ENCODE data around the gene SLC34A3.

SLC34A3 gene

DNA sequence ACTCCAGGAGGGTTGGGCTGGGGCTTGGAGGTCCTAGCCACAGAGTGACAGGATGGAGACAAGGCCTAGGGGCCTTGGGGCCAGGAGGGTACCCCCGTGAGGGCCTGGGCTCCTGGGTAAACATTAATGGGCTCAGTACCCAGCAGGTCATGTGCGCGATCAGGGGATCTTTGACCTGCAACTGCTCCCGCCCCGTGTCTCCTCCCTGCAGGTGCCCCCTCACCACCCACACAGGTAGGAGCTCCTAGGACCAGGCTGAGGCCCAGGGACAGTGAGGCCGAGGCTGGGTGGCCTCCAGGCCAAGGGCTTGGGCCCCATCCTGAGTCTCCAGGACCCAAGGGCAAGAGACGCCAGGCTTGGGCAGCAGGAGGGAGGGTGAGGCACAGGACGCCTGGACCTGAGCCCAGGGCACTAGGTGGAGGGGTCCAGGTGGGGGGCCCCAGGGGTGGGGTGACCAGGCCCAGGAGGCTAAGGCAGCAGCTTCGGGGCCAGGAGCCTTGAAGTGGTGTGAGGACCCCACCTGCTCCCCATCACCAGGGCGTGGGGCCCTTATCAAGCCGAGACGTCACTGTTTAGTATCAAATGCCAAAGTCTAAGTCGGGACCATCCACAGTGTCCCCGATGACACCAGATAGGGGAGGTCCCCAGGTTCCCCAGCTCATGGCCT is at the start of gene SLC34A3:
TSS of gene SLC34A3 (plus strand) at position 197 of the 667 bp plus-strand sequence. CDS start 802 bp downstream, outside the sequence.
- no peak for FAIRE-seq
- no peak for DNase-seq (ENCODE audit: low spot score)

DNA sequence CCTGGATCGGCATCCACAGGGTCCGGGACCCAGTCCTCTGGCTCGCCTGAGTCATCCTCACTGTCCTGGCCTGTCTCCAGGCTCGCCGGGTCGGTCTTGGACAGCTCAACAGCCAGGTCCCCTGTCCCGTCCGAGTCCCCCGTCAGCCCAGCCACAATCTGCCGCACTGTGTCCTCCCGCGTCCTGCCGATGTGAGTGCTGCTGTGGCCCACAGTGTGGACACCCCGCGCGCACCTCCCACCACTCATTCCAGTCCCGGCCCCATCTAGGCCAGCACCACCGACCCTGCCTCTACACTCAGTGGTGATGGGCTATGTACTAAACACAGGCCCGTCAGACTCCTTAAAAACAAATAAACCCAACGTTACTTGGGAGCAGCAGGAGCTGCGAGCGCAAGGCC is 49.0 kb upstream of the SLC34A3 start:
- no peak for FAIRE-seq
- DNase-seq (ENCODE audit: low spot score): no peak

DNA sequence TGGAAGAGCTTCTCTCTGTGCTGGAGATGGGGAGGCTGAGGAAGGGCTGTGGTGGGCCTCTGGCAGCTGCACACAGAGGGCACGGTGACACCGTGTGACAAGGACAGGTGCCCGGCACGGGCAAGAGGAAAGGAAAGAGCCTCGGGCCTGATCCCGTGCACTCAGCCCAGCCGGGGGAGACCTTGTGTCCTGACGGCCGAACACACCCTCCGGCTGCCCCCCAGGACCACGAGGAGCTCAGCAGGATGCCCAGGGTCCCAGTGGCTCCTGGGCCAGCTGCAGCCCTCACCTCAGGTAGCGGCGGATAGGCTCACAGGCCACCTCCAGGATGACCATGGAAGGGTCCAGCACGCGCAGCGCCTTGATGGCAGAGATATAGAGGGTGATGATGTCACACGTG is 47.9 kb upstream of the SLC34A3 start:
- FAIRE-seq (no peak), DNase-seq (ENCODE audit: low spot score) (no peak)

DNA sequence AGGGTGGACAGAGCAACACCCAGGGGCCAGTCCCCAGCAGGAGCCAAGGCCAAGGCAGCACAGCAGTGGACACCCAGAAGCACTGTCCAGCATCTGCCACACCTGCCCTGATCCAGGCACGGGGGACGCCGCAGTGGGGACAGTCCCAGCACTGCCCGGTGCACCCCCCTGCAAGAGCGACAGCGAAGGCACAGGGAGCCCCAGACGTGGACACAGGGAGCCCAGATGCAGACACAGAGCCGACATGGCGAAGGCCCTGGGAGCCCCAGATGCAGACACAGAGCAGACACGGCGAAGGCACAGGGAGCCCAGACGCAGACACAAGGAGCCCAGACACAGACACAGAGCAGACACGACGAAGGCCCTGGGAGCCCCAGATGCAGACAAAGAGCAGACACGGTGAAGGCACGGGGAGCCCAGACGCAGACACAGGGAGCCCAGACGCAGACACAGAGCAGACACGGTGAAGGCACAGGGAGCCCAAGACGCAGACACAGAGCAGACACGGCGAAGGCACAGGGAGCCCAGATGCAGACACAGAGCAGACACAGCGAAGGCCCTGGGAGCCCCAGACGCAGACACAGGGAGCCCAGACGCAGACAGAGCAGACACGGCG is 46.6 kb upstream of the SLC34A3 start:
- no peak for FAIRE-seq

DNA sequence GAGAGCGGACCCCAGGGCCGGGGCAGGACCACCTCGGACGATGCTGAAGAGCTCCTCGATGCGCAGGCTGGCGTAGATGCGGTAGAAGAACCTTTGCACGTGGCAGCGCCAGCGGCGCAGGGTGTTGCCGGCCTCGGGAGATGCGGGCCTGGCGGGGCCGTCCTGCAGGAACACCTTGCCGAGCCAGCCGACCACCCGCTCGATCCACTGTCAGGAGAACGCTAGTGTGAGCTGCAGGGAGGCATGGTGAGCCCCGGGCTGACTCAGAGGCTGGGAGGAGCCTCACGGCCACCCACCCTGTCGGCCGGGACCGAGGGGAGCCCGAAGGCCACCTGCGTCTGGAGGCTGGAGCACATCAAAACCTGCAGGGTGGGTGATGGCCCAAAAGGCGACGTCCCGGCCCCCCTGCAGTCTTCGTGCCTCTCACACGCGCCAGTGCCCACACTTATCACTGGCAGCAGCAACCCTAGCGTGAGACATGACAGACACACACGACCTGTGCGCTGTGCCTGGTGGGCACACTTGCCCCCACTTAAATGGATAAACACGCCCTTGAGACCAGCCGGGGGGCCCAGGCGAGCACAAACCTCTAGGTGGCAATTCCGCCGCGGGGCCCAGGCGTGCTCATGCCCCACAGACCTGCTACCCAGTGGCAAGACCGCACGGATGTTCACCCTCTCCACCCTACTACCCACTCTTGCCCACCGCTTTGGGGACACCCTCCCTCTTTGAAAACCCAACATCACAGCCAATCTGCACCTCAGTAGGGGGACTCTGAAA is 45.6 kb upstream of the SLC34A3 start:
- no peak for FAIRE-seq
- no peak for DNase-seq (ENCODE audit: low spot score)

More for the DNA sequence above, 46.6 kb upstream of the SLC34A3 start:
- DNase-seq (ENCODE audit: low spot score): no peak

DNA sequence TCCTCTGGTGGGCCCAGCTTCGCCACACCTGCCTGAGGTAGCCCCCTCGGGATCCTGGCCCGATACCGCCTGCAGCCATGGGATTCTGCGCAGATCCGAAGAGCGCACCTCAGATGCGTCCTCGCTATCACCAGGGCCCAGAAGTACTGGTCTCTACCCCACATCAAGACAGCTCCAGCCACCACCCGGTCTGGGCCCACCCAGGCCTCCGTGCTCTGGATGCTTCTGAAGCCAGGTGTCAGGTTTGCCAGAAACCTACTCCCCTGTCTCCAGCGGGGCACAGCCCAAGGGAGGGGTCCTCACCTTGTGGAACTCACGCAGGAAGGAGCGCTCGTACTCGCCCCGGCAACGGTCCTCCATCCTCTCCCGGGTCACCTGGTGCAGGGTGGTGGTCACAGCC is 44.8 kb upstream of the SLC34A3 start:
- DNase-seq (ENCODE audit: low spot score): no peak
- no peak for FAIRE-seq

DNA sequence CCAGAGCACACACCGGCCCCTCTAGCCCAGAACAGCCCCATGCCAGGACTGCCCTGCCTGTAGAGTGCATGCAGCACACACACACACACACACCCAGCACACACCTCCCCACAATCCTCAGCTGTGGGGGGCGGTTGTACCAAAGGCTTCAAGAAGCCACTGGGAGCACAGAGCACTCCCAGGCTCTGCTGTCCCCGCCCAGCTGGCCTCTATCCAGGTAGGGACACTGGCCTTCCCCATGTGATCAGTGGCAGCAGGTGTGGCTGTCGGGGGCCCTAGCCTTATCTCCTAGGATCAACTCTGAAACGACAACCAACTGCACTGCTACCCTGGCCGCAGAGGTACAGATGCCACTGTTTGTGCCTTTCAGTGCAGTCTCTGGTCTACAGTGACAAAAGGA is 44.3 kb upstream of the SLC34A3 start:
- DNase-seq (ENCODE audit: low spot score) (no peak), FAIRE-seq (no peak)

DNA sequence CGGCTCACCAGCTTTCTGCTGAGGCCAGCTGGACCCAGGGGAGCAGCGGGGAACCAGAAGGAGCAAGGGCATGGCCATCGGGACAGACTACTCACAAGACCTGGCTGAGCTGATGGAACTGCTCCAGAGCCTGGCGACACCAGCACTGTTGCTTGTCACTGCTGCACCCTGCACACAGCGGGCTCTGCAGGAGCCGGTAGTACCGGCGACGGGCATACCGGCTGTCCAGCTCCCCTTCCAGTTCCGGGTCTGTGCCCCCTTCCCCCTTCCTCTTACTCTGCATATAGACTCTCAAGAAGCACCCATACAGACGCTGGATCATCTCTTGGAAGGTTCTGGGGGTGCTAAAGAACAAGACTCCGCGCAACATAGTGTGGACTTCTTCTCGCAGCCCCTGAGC is 43.3 kb upstream of the SLC34A3 start:
- no peak for FAIRE-seq

DNA sequence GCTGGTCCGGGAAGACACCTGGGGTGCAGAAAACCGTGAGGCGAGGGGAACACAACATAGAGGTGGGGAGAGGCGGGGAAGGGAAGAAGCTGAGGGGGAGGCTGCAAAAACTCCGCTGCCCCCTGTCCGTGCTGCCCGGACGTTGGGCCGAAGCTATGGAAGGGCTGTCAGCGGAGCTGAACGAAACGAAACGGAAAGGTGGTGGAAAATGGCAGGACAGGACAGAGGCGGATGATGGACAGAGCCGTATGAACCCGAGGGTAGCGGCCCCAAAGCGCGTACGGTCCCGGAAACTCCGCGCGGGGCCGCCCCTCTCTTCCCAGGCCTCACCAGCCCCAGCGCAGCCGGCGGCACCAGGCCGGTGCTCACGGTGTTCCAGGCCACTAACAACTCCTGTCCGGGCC is 42.6 kb upstream of the SLC34A3 start:
- no peak for DNase-seq (ENCODE audit: low spot score)
- no peak for FAIRE-seq

More for the DNA sequence above, 43.3 kb upstream of the SLC34A3 start:
- DNase-seq (ENCODE audit: low spot score): no peak

DNA sequence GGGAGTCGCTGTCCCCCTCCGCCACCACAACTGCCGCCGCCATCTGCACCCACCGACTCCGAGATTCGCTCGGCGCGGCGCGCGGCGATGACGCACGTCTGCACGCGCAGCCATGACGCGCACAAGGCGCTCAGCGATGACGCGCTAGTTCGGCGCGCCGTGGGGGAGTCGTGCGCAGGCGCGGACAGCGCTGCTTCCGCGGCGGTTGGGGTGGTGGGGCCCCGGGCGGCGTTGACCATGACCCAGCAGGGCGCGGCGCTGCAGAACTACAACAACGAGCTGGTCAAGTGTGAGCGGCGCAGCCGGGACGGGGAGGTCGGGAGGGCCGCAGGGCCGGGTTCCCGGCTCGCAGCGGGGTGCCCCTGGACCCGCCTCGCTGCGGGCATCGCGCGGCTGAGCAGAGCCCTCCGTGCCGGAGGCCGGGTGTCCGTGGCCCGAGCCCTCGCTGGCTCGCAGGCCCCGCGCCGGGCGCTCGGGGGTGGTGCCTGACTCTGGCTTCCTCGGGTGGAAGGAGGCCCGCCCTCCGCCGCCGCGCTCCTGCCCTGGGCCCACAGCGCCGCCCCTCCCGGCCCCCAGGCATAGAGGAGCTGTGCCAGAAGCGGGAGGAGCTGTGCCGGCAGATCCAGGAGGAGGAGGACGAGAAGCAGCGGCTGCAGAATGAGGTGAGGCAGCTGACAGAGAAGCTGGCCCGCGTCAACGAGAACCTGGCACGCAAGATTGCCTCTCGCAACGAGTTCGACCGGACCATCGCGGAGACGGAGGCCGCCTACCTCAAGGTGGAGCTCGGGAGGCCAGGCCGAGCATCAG is 42.0 kb upstream of the SLC34A3 start, which contains the start of the genes ANAPC2 and SSNA1:
TSS of gene ANAPC2 (minus strand) at position 71 of the 807 bp plus-strand sequence. CDS start at position 43, 28 bp downstream.
TSS of gene SSNA1 (plus strand) at position 187 of the 807 bp plus-strand sequence. CDS start at position 238, 51 bp downstream.
- FAIRE-seq (peak; percentile 99), DNase-seq (ENCODE audit: low spot score) (peak; percentile 94)

DNA sequence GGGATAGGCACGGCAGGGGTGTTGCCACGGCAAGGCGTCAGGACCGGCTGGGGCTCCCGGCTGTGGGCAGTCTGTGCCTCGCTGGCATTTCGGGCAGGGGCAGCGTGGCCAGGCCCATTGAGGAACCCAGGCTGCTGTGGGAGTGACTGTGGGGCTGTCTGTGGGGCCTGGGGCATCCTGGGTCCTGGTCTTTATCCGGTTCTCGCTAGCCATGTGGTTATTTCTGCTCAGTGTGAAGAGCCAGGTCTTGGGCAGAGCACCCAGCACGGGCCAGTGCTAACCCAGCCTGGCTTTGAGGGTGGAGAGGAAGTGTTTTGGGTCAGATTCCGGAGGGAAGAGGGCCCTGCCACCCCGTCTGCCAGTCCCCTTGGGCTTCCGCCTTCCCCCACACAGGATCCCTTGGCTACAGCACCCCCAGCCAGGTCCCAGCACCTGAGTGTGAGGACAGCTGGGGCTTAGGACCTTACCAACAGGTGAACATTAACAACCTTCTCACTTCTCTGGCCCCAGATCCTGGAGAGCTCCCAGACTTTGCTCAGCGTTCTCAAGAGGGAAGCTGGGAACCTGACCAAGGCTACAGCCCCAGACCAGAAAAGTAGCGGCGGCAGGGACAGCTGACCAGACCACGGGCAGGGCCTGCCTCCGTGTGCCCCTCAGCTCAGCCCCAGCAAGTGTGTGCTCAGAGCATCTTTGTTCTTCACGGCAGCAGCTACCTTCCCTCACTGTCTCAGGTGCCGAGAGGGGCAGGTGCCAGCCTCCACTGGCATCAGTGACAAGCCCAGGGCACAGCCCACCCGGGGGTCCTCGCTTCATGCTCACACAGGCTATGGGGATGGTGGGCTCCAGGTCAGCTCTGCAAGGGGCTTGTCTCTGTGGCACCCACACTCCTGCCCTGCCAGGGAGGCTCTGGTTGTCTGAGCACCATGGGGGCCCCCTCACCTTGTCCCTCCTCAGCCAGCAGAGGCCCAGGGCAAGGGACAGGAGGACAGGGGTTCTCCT is 41.1 kb upstream of the SLC34A3 start:
- no peak for FAIRE-seq
- no peak for DNase-seq (ENCODE audit: low spot score)

DNA sequence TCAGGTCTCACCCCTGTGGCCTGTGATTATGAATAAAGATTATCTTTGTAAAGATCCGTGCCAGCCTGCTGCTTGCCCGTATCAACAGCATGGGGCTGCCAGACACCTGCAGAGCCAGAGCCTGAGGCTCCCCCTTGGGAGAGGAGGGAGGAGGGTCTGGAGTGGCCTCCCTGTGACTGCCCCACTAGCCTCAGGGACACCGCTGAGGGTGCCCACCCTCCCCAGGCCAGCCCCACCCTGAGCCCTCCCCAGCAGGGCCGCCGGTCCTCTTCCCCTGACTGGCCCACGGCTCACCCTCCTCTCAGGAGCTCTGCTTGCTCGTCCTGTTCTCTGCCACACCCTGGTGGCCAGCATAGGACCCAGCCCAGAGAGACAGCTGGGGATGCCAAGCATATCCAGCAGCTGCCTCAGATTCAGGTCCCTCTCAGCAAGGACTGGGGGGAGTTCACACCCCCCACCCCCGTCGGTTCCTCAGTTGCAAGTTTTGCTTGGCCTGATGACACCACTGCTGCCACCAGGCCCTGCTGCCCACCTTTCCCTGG is 40.3 kb upstream of the SLC34A3 start:
- DNase-seq (ENCODE audit: low spot score) (no peak), FAIRE-seq (no peak)

DNA sequence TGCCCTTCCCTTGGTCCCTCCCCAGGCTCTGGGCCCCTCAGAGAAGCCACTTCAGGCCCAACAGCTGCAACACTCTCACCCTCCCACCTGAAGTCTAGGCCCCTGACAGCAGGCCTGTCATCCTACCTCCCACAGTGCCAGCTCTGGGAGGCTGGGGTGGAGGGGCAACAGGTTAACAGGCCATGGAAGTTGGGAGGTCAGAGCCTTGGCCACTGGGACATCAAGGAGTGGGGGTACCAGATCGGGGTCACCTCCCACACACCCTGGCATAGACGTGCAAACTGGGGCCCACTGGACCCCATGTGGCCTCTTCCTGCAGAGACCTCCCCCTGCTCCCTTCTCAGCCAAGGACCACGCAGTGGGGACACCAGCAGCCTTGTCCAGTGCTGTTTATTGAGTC is 39.5 kb upstream of the SLC34A3 start:
- no peak for DNase-seq (ENCODE audit: low spot score)
- FAIRE-seq: no peak

DNA sequence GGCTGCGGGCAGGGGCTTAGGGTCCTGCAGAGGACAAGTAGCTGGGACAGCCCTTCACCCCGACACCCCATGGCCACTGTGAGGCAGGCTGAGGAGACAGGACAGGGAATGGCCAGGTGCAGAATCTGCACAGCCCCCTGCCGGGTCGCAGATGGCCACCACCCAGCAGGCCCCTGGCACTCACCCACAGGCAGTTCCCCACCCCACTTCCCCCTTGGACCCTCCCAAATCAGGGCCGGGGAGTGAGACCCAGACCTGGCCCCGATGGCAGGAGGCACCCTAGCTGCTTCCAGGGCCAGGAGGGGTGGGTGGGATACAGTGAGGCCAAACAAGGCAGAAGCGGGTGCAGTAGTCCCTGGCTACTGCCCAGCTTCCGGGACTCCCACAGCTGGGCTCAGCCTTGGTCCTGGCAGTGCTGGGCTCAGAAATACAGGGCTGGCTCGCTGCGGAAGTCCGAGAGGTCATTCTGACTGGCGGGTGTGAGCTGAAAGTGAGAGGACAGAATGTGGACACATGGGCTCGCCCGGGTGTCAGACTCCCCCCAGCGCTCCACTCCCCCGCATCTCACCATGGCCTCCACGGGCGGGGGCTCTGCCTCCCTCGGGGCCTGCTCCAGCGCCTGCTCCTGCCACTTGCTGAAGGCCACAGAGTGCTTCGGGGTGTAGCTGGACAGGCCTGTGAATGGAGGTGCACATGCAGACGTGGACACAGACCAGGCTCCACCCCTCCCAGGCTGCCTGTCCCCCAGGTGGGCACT is 38.8 kb upstream of the SLC34A3 start:
- no peak for FAIRE-seq

DNA sequence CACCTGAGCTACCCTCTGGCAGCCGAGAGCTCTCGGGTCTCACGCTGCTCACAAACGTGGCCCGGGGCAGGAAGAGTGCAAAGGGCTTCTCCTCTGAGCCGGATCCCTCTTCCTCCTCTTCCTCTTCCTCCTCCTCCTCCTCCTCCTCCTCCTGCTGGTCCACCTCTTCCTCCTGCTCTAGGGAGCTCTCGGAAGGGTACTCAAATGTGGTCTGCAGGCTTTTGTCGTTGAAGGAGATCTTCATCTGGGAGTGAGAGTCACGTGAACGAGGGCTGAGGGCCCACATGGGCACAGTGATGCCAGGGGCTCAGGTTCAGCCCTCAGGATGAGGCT is 38.3 kb upstream of the SLC34A3 start:
- FAIRE-seq (no peak), DNase-seq (ENCODE audit: low spot score) (no peak)

More for the DNA sequence above, 38.8 kb upstream of the SLC34A3 start:
- DNase-seq (ENCODE audit: low spot score): no peak

DNA sequence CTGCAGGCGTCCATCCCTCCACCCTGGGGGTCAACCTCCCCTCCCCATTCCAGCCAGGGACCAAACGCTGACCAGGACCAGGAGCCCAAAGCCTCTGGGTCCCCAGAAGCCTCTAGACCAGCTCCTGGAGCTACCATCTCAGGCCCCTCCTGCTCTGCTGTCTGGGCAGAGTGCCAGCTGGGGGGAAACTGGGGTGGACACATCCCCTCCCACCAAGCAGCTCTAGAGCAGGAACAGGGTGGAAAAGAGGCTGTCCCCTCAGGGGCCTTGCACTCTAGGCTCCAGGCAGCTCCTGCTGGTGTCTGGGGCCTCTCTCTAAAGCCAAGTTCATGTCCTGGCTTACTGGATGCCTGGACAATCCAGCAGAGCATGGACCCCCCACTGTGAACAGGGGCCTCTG is 37.8 kb upstream of the SLC34A3 start:
- DNase-seq (ENCODE audit: low spot score): no peak
- no peak for FAIRE-seq

DNA sequence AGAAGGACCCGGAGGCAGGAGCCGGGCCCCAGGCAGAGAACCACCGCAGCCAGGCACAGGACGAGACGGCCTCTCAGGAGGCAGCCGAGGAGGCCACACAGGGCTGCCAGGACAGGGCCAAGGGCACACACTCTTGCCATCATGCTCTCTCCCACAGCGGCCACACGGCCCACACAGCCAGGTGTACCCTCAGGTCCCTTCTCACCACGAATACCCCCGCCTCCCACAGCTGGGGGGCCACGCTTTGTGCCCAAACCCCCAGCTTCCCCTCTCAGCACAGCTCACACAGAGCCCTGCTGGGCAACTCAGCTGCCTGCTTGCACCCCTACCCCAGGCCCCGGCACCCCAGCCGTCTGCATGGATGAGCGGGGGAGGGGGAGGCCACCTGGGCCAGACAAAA is 36.9 kb upstream of the SLC34A3 start:
- DNase-seq (ENCODE audit: low spot score): no peak
- FAIRE-seq: no peak

DNA sequence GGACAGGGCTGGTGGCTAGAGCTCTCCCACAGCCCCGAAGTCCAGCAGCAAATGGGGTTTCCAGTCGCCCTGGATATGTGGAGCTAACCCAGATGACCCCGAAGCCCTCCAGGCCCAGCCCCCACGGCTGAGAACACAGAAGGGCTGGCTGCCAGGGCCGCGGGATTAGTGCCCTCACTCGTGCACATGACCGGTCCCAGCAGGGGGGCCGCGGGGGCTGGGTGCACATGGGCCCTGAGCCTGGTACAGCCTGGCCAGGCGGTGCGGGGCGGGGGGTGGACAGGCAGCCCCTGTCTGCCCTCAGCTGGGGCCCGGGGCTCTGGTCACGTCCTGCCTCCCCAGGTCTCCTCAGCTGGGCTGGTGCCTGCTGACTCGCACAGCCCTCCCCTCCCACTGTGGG is 36.3 kb upstream of the SLC34A3 start:
- FAIRE-seq (no peak), DNase-seq (ENCODE audit: low spot score) (no peak)

DNA sequence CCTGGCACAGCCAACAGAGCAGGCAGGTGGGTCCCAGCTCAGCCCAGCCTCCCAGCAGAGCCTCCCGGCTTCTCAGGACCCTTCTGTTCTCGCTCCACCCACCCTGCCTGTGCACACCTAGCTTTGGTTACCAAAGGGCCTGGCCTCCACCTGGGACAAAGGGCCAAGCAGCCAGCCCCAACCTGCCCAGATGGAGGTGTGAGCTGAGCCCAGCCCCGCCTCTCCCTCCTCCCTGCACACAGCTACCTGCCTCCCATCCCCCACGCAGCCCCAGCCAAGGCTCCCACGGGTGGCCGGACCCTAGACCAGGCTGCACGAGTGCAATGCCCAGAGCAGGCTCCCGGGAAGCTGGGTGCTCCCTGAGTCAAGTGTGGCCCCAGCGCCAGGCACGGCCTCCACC is 35.8 kb upstream of the SLC34A3 start:
- FAIRE-seq (no peak), DNase-seq (ENCODE audit: low spot score) (no peak)

All from urothelium cell line (cell line).